ENCODE measurements around the gene METAP2.

Gene METAP2

GRCh38 chr12:95516757-95517156 lies 42.8 kb downstream of the METAP2 start:
- no peak for DNase-seq

GRCh38 chr12:95517246-95517645 lies 43.3 kb downstream of the METAP2 start:
- DNase-seq: no peak

GRCh38 chr12:95518944-95519343 lies 45.0 kb downstream of the METAP2 start:
- DNase-seq: no peak

- no peak for DNase-seq
Observed at GRCh38 chr12:95520816-95521215, 46.9 kb downstream of the METAP2 start.

- no peak for DNase-seq
Observed at GRCh38 chr12:95522692-95523091, 48.7 kb downstream of the METAP2 start.

- DNase-seq: no peak
Observed at GRCh38 chr12:95528431-95528830, 54.5 kb downstream of the METAP2 start.

- DNase-seq: no peak
Observed at GRCh38 chr12:95529693-95530225, 55.8 kb downstream of the METAP2 start.

- no peak for DNase-seq
Observed at GRCh38 chr12:95532851-95533250, 58.9 kb downstream of the METAP2 start.

GRCh38 chr12:95533985-95534384 lies 60.0 kb downstream of the METAP2 start:
- DNase-seq: no peak

GRCh38 chr12:95538006-95538405 lies 64.1 kb downstream of the METAP2 start:
- DNase-seq: no peak

GRCh38 chr12:95538656-95539055 lies 64.7 kb downstream of the METAP2 start:
- no peak for DNase-seq

GRCh38 chr12:95541436-95541835 lies 67.5 kb downstream of the METAP2 start:
- DNase-seq: no peak

- DNase-seq: no peak
Observed at GRCh38 chr12:95543305-95543704, 69.4 kb downstream of the METAP2 start.

- no peak for DNase-seq
Observed at GRCh38 chr12:95544756-95545155, 70.8 kb downstream of the METAP2 start.

GRCh38 chr12:95545303-95545702 lies 71.4 kb downstream of the METAP2 start:
- DNase-seq: no peak

- no peak for DNase-seq
Observed at GRCh38 chr12:95545731-95546490, 72.0 kb downstream of the METAP2 start.

- DNase-seq: no peak
Observed at GRCh38 chr12:95546491-95546813, 72.5 kb downstream of the METAP2 start.

- DNase-seq: no peak
Observed at GRCh38 chr12:95547522-95548055, 73.6 kb downstream of the METAP2 start.

GRCh38 chr12:95548056-95548538 lies 74.1 kb downstream of the METAP2 start:
- peak in 1 of 2 donors; percentile 16 for DNase-seq

- peak; percentile 76 to 79 for DNase-seq
Observed at GRCh38 chr12:95548539-95549391, 74.8 kb downstream of the METAP2 start.

- DNase-seq: no peak
Observed at GRCh38 chr12:95549392-95550084, 75.6 kb downstream of the METAP2 start.

- DNase-seq: no peak
Observed at GRCh38 chr12:95551305-95551704, 77.4 kb downstream of the METAP2 start, which contains the start of gene USP44. USP44 (minus strand) TSS chr12:95551476; CDS start chr12:95534256, 17,220 bp downstream.
